ENCODE results near the gene FAM83F.

Gene FAM83F

DNA sequence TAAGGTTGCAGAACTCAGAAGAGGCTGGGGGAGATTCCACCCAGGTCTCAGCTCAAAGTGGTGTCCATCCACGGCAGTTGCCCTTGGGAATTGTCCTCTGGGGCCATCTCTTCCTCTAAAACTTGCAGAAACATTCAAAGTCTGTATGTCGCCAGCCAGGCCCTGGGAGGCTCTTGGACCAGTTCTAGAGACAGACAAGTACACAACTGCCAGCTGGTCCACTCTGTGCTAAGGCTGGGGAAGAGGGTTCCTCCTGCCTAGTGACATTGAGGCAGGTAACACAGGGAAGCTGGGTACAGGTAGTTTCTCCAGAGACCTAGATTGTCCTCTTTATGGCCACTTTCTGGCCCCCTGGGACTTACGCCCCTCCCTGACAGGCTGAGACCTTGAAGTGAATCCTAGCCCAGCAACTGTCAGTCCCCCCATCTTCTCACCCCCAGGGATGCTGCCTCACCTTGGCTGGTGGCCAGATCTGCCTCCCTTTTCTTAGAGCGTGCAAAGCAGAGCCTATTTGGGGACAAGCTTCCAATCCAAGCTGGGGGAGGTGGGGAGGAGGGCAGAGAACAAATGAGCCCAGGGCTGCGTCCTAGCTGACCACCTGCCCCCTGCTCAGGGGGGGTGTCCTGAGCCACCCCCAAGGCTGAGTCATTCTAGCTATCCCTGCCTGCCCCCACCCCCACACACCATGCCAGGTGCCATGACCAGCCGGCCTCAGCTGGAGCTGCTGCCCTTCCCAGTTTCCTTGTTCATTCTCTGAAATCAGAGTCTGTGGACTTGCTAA is 8.4 kb downstream of the FAM83F start:
- Histone ChIP-seq H3K4me1 (ENCODE audit: control insufficient read depth in 2 of 2, insufficient read depth in 2 of 2, low read length in 2 of 2) (peaks cover 22 to 39% of the 10 kb centered on the region in 2 donors), H3K27me3 (ENCODE audit: control insufficient read depth in 2 of 2, insufficient read depth in 2 of 2, low read length in 2 of 2) (peaks cover 0 to 3% of the 10 kb centered on the region in 2 donors), H3K27ac (ENCODE audit: low read depth in 2 of 2, low read length in 2 of 2) (no peak overlapping the region), H3K9me3 (ENCODE audit: control insufficient read depth in 2 of 2, low read length in 2 of 2) (no peaks in the 10 kb centered on the region), H3K4me3 (ENCODE audit: low read length in 2 of 2) (no peak overlapping the region), H3K9ac (ENCODE audit: low read depth in 1 of 2, low read length in 2 of 2) (no peak overlapping the region), H3K36me3 (ENCODE audit: control insufficient read depth in 2 of 2, insufficient read depth in 2 of 2, low read length in 2 of 2) (no peaks in the 10 kb centered on the region)

GRCh38 chr22:40004836-40005235 is 10.1 kb downstream of the FAM83F start:
- H3K4me3 ChIP-seq (ENCODE audit: low read length in 2 of 2), result no peak overlapping the region
- H3K4me1 ChIP-seq (ENCODE audit: control insufficient read depth in 2 of 2, insufficient read depth in 2 of 2, low read length in 2 of 2), result peaks cover 6 to 36% of the 10 kb centered on the region in 2 donors
- no peaks in the 10 kb centered on the region for H3K9me3 ChIP-seq (ENCODE audit: control insufficient read depth in 2 of 2, low read length in 2 of 2)
- H3K27ac ChIP-seq (ENCODE audit: low read depth in 2 of 2, low read length in 2 of 2), result no peak overlapping the region
- no peak overlapping the region for H3K9ac ChIP-seq (ENCODE audit: low read depth in 1 of 2, low read length in 2 of 2)
- H3K36me3 ChIP-seq (ENCODE audit: control insufficient read depth in 2 of 2, insufficient read depth in 2 of 2, low read length in 2 of 2), result no peaks in the 10 kb centered on the region
- H3K27me3 ChIP-seq (ENCODE audit: control insufficient read depth in 2 of 2, insufficient read depth in 2 of 2, low read length in 2 of 2), result peaks cover 0 to 3% of the 10 kb centered on the region in 2 donors

DNA sequence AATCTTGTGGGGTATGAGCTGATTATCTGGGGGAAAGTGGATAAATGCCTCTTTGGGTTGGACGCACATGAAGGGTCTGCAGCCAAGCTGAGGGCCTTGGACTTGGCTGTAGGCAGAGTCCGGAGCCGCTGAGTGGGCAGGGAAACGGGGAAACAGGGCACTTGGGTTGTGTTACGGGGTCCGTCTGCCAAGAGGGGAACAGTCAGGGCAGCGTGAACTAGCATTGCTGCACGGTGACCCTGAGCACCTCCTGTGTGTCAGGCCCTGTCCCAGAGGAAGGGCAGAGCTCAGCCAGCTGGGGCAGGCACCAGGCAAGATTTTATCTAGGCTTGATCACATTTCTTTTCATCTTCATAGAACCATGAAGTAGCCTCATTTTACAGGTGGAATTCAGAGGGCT is 11.9 kb downstream of the FAM83F start:
- Histone ChIP-seq H3K9me3 (ENCODE audit: control insufficient read depth in 2 of 2, low read length in 2 of 2) (no peaks in the 10 kb centered on the region), H3K9ac (ENCODE audit: low read depth in 1 of 2, low read length in 2 of 2) (no peak overlapping the region), H3K27ac (ENCODE audit: low read depth in 2 of 2, low read length in 2 of 2) (no peak overlapping the region), H3K36me3 (ENCODE audit: control insufficient read depth in 2 of 2, insufficient read depth in 2 of 2, low read length in 2 of 2) (no peaks in the 10 kb centered on the region), H3K27me3 (ENCODE audit: control insufficient read depth in 2 of 2, insufficient read depth in 2 of 2, low read length in 2 of 2) (peaks cover 0 to 3% of the 10 kb centered on the region in 2 donors), H3K4me3 (ENCODE audit: low read length in 2 of 2) (no peak overlapping the region), H3K4me1 (ENCODE audit: control insufficient read depth in 2 of 2, insufficient read depth in 2 of 2, low read length in 2 of 2) (peaks cover 3 to 27% of the 10 kb centered on the region in 2 donors)

- no peak overlapping the region for H3K9ac ChIP-seq (ENCODE audit: low read depth in 1 of 2, low read length in 2 of 2)
- H3K4me3 ChIP-seq (ENCODE audit: low read length in 2 of 2), result no peak overlapping the region
- no peak overlapping the region for H3K27ac ChIP-seq (ENCODE audit: low read depth in 2 of 2, low read length in 2 of 2)
- H3K27me3 ChIP-seq (ENCODE audit: control insufficient read depth in 2 of 2, insufficient read depth in 2 of 2, low read length in 2 of 2), result peaks cover 0 to 3% of the 10 kb centered on the region in 2 donors
- no peaks in the 10 kb centered on the region for H3K36me3 ChIP-seq (ENCODE audit: control insufficient read depth in 2 of 2, insufficient read depth in 2 of 2, low read length in 2 of 2)
- no peaks in the 10 kb centered on the region for H3K9me3 ChIP-seq (ENCODE audit: control insufficient read depth in 2 of 2, low read length in 2 of 2)
- H3K4me1 ChIP-seq (ENCODE audit: control insufficient read depth in 2 of 2, insufficient read depth in 2 of 2, low read length in 2 of 2), result peaks cover 3 to 24% of the 10 kb centered on the region in 2 donors
Observed at GRCh38 chr22:40007853-40008710, 13.3 kb downstream of the FAM83F start.

DNA sequence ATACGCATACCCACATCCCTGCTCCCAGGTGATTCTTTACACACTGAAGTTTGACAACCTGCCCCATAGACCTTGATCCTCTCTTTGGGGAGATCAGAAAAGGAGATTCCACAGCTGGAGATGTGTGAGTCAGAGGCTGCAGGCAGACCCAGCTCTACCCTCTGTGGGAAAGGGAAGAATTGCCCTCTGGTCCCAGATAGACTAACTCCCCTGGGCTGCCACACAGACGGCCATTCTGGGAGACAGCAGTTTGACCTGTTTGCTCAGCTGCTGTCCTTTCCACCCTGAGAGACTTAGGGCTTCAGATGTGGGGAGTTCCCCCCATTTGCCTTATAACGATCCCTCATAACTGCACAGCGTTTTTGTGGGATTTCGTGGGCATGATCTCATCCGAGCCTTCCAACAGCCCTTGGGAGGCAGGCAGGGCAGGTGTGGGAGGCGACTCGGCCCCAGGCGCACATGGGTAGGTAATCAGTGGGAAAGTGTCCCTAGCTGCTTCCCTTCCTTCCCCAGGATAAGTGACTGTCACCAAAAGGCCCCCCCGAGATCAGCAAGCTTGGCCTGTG is 14.1 kb downstream of the FAM83F start:
- H3K27ac ChIP-seq (ENCODE audit: low read depth in 2 of 2, low read length in 2 of 2), result peak overlapping the region; percentile 5 to 40

GRCh38 chr22:40009292-40009774 is 14.6 kb downstream of the FAM83F start:
- H3K4me3 ChIP-seq (ENCODE audit: low read length in 2 of 2), result no peak overlapping the region
- H3K9me3 ChIP-seq (ENCODE audit: control insufficient read depth in 2 of 2, low read length in 2 of 2), result no peaks in the 10 kb centered on the region
- H3K36me3 ChIP-seq (ENCODE audit: control insufficient read depth in 2 of 2, insufficient read depth in 2 of 2, low read length in 2 of 2), result no peaks in the 10 kb centered on the region
- H3K27ac ChIP-seq (ENCODE audit: low read depth in 2 of 2, low read length in 2 of 2), result peak overlapping the region in 1 of 2 donors; percentile 40
- peaks cover 0 to 3% of the 10 kb centered on the region in 2 donors for H3K27me3 ChIP-seq (ENCODE audit: control insufficient read depth in 2 of 2, insufficient read depth in 2 of 2, low read length in 2 of 2)
- H3K4me1 ChIP-seq (ENCODE audit: control insufficient read depth in 2 of 2, insufficient read depth in 2 of 2, low read length in 2 of 2), result peaks cover 3 to 25% of the 10 kb centered on the region in 2 donors
- H3K9ac ChIP-seq (ENCODE audit: low read depth in 1 of 2, low read length in 2 of 2), result no peak overlapping the region

More for the DNA sequence above, 14.1 kb downstream of the FAM83F start:
- Histone ChIP-seq H3K9ac (ENCODE audit: low read depth in 1 of 2, low read length in 2 of 2) (no peak overlapping the region), H3K27me3 (ENCODE audit: control insufficient read depth in 2 of 2, insufficient read depth in 2 of 2, low read length in 2 of 2) (peaks cover 0 to 3% of the 10 kb centered on the region in 2 donors), H3K9me3 (ENCODE audit: control insufficient read depth in 2 of 2, low read length in 2 of 2) (no peaks in the 10 kb centered on the region), H3K36me3 (ENCODE audit: control insufficient read depth in 2 of 2, insufficient read depth in 2 of 2, low read length in 2 of 2) (no peaks in the 10 kb centered on the region), H3K4me3 (ENCODE audit: low read length in 2 of 2) (no peak overlapping the region), H3K4me1 (ENCODE audit: control insufficient read depth in 2 of 2, insufficient read depth in 2 of 2, low read length in 2 of 2) (peaks cover 3 to 24% of the 10 kb centered on the region in 2 donors)

DNA sequence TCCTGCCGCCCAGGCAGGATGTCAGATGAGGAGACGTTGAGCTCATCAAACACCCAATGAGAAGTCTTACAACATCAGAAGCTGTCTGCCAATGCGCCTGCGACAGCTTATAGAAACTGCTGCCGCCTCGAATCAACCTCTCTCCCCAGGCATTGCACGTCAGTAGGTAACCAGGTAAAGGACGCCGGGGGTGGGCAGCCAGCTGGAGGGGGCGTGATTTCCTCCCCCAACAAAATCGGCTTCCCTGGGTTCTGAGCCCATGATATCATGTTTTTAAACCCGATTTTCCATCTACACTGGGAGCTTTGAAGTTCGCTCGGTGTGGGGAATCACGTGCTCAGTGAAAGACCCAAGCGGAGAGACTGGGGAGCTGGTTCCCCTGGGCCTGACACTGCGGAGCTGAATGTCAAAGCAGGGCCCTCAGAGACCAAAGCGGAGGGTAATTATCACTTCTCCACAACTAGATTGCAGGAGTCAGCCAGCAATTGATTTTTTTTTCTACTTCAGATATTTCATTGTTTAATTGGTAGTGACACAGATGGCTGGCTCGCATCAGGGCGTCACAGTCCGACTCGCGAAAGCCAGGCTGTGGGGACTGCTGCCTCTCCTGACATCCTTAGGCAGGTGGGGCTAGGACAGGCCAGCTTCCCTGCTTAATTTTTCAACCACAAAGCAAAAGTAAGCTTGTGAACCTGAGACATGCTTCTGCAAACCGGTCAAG is 15.4 kb downstream of the FAM83F start:
- no peak overlapping the region for H3K4me3 ChIP-seq (ENCODE audit: low read length in 2 of 2)
- H3K36me3 ChIP-seq (ENCODE audit: control insufficient read depth in 2 of 2, insufficient read depth in 2 of 2, low read length in 2 of 2), result no peaks in the 10 kb centered on the region
- H3K4me1 ChIP-seq (ENCODE audit: control insufficient read depth in 2 of 2, insufficient read depth in 2 of 2, low read length in 2 of 2), result peaks cover 10 to 31% of the 10 kb centered on the region in 2 donors
- no peak overlapping the region for H3K9ac ChIP-seq (ENCODE audit: low read depth in 1 of 2, low read length in 2 of 2)
- peak overlapping the region in 1 of 2 donors; percentile 33 for H3K27ac ChIP-seq (ENCODE audit: low read depth in 2 of 2, low read length in 2 of 2)
- peaks cover 0 to 3% of the 10 kb centered on the region in 2 donors for H3K27me3 ChIP-seq (ENCODE audit: control insufficient read depth in 2 of 2, insufficient read depth in 2 of 2, low read length in 2 of 2)
- no peaks in the 10 kb centered on the region for H3K9me3 ChIP-seq (ENCODE audit: control insufficient read depth in 2 of 2, low read length in 2 of 2)

GRCh38 chr22:40010746-40011145 is 16.0 kb downstream of the FAM83F start:
- H3K27me3 ChIP-seq (ENCODE audit: control insufficient read depth in 2 of 2, insufficient read depth in 2 of 2, low read length in 2 of 2), result peaks cover 0 to 3% of the 10 kb centered on the region in 2 donors
- no peak overlapping the region for H3K27ac ChIP-seq (ENCODE audit: low read depth in 2 of 2, low read length in 2 of 2)
- peaks cover 16 to 37% of the 10 kb centered on the region in 2 donors for H3K4me1 ChIP-seq (ENCODE audit: control insufficient read depth in 2 of 2, insufficient read depth in 2 of 2, low read length in 2 of 2)
- no peaks in the 10 kb centered on the region for H3K9me3 ChIP-seq (ENCODE audit: control insufficient read depth in 2 of 2, low read length in 2 of 2)
- no peaks in the 10 kb centered on the region for H3K36me3 ChIP-seq (ENCODE audit: control insufficient read depth in 2 of 2, insufficient read depth in 2 of 2, low read length in 2 of 2)
- no peak overlapping the region for H3K4me3 ChIP-seq (ENCODE audit: low read length in 2 of 2)
- H3K9ac ChIP-seq (ENCODE audit: low read depth in 1 of 2, low read length in 2 of 2), result no peak overlapping the region

DNA sequence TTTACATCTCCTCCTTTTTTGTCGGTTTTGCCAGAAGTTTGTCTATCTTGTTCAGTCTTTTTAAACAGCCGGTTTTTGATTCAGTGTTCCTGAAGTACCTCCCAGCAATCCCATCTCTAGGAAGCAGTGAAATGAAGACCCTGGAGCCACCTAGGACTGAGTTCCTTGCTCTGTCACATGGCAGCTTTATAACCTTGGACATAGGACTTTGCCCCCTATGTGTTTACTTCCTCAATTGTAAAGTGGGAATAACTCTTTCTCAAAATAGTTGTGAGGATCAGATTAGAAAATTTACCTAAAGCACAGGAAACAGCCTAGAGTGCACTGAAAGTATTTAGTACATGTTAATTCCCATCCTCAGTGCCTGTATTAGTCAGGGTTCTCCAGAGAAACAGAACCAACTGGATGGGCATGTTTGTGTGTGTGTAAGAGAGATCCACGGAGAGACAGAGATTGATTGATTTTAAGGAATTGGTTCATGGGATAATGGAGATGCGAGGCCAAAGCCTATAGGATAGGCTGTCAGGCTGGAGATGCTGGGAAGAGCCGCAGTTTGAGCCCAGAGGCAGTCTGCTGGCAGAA is 20.0 kb downstream of the FAM83F start:
- H3K27ac ChIP-seq (ENCODE audit: low read depth in 2 of 2, low read length in 2 of 2), result peak overlapping the region; percentile 74 to 86
- peaks cover 15 to 31% of the 10 kb centered on the region in 2 donors for H3K4me1 ChIP-seq (ENCODE audit: control insufficient read depth in 2 of 2, insufficient read depth in 2 of 2, low read length in 2 of 2)
- no peak overlapping the region for H3K4me3 ChIP-seq (ENCODE audit: low read length in 2 of 2)
- peak overlapping the region; percentile 41 to 57 for H3K9ac ChIP-seq (ENCODE audit: low read depth in 1 of 2, low read length in 2 of 2)
- no peaks in the 10 kb centered on the region for H3K9me3 ChIP-seq (ENCODE audit: control insufficient read depth in 2 of 2, low read length in 2 of 2)
- H3K27me3 ChIP-seq (ENCODE audit: control insufficient read depth in 2 of 2, insufficient read depth in 2 of 2, low read length in 2 of 2), result peaks cover 0 to 2% of the 10 kb centered on the region in 2 donors
- peaks cover 0 to 4% of the 10 kb centered on the region in 2 donors for H3K36me3 ChIP-seq (ENCODE audit: control insufficient read depth in 2 of 2, insufficient read depth in 2 of 2, low read length in 2 of 2)
